DMS 273 (cell line): Measurements from ENCODE around the gene SLC24A4.

Experiments
- DNase-seq: peaks from one replicate; lab custom pipeline; 2025; ENCODE audit not compliant: unreplicated experiment; lab: John Stamatoyannopoulos, UW

SLC24A4 gene

GRCh38 chr14:92323011-92323915 is at the start of gene SLC24A4:
Gene SLC24A4, plus strand, starts transcription at chr14:92323165. Its CDS starts 666 bp downstream, at chr14:92323831.
- peak; percentile 87 for DNase-seq

- no peak for DNase-seq
Measured at GRCh38 chr14:92273166-92273565, 49.8 kb upstream of the SLC24A4 start.

- no peak for DNase-seq
Measured at GRCh38 chr14:92274055-92274454, 48.9 kb upstream of the SLC24A4 start.

- no peak for DNase-seq
Measured at GRCh38 chr14:92276074-92276473, 46.9 kb upstream of the SLC24A4 start.

GRCh38 chr14:92277031-92277430 is 45.9 kb upstream of the SLC24A4 start:
- DNase-seq: no peak

GRCh38 chr14:92280554-92281262 is 42.3 kb upstream of the SLC24A4 start:
- DNase-seq: no peak

- no peak for DNase-seq
Measured at GRCh38 chr14:92282669-92283068, 40.3 kb upstream of the SLC24A4 start.

- DNase-seq: no peak
Measured at GRCh38 chr14:92285311-92285710, 37.7 kb upstream of the SLC24A4 start.

- DNase-seq: no peak
Measured at GRCh38 chr14:92287987-92288386, 35.0 kb upstream of the SLC24A4 start.

- no peak for DNase-seq
Measured at GRCh38 chr14:92288994-92289660, 33.8 kb upstream of the SLC24A4 start.

GRCh38 chr14:92292673-92293072 is 30.3 kb upstream of the SLC24A4 start:
- DNase-seq: no peak

- no peak for DNase-seq
Measured at GRCh38 chr14:92294506-92294905, 28.5 kb upstream of the SLC24A4 start.

GRCh38 chr14:92297818-92298595 is 25.0 kb upstream of the SLC24A4 start:
- no peak for DNase-seq

GRCh38 chr14:92302481-92302880 is 20.5 kb upstream of the SLC24A4 start:
- DNase-seq: no peak

- no peak for DNase-seq
Measured at GRCh38 chr14:92308716-92309115, 14.2 kb upstream of the SLC24A4 start.

- DNase-seq: peak; percentile 85
Measured at GRCh38 chr14:92309968-92310530, 12.9 kb upstream of the SLC24A4 start.

- DNase-seq: peak; percentile 76
Measured at GRCh38 chr14:92310776-92311375, 12.1 kb upstream of the SLC24A4 start.

GRCh38 chr14:92314182-92314581 is 8.8 kb upstream of the SLC24A4 start:
- DNase-seq: no peak

GRCh38 chr14:92315050-92315805 is 7.7 kb upstream of the SLC24A4 start:
- peak; percentile 31 for DNase-seq
